Lung (tissue), 12 donors: ENCODE measurements around the gene BMP10. TPM values are rescaled to one million over a fixed set of nuclear protein-coding genes. Genes with fewer than 3 reads are reported as not detected.

ENCODE experiments used
- ATAC-seq: fragments of 200-7000 bp; cut with Tn5 transposase; one replicate; pipeline ENCODE4 v1.9.1; 2020; ENCODE audit warnings: moderate number of reproducible peaks; ENCODE audit not compliant: insufficient read depth, low FRiP score
- DNase-seq, 3 donors: peaks; one replicate each; pipeline ENCODE4 v3.0.0-alpha.2; 2013 to 2017
- H3K27ac ChIP-seq, 2 donors: one replicate each; pipeline ENCODE4 v1.5.1; 2013; ENCODE audit warnings: mild to moderate bottlenecking in 2 of 2, moderate library complexity in 2 of 2, control low read depth in 1 of 2, inconsistent platforms in 1 of 2, low read depth in 1 of 2, low read length in 1 of 2
- H3K27me3 ChIP-seq, 3 donors: one replicate each; pipeline ENCODE4 v1.5.1; 2013; ENCODE audit warnings: low read length in 2 of 3; ENCODE audit not compliant: control insufficient read depth in 3 of 3, insufficient read depth in 3 of 3
- H3K36me3 ChIP-seq, 4 donors: one replicate each; pipeline ENCODE4 v1.5.1; 2013; ENCODE audit warnings: low read length in 4 of 4, mild to moderate bottlenecking in 1 of 4, moderate library complexity in 1 of 4; ENCODE audit not compliant: control insufficient read depth in 4 of 4, insufficient read depth in 4 of 4
- H3K4me1 ChIP-seq, 5 donors: one replicate each; pipeline ENCODE4 v1.5.1; 2013; ENCODE audit warnings: low read length in 5 of 5, mild to moderate bottlenecking in 2 of 5, moderate library complexity in 1 of 5; ENCODE audit not compliant: control insufficient read depth in 5 of 5, insufficient read depth in 5 of 5
- H3K4me3 ChIP-seq: one replicate; pipeline ENCODE4 v1.5.1; 2013; ENCODE audit warnings: mild to moderate bottlenecking, control low read depth, moderate library complexity
- H3K9ac ChIP-seq, 2 donors: one replicate each; pipeline ENCODE4 v1.5.1; 2013; ENCODE audit warnings: low read length in 2 of 2, control low read depth in 1 of 2; ENCODE audit not compliant: insufficient read depth in 1 of 2
- H3K9me3 ChIP-seq, 4 donors: one replicate each; pipeline ENCODE4 v1.5.1; 2013; ENCODE audit warnings: low read length in 3 of 4, mild to moderate bottlenecking in 1 of 4, moderate library complexity in 1 of 4; ENCODE audit not compliant: control insufficient read depth in 4 of 4, insufficient read depth in 3 of 4
- WGBS, 2 donors: extraction: QIAGEN DNeasy Blood & Tissue Kit; methylation state at CpG; one replicate each; pipeline ENCODE4 v1.1.7; 2013; 5-methylcytosine and 5-hydroxymethylcytosine counted together
- polyA plus RNA-seq, 2 donors: library from polyadenylated mRNA; stranded (reverse); fragments of 200-250 nt; gene quantifications; one replicate each; pipeline ENCODE4 v1.2.1, GENCODE V29; 2013
- total RNA-seq, 2 donors: library from RNA; depleted of rRNA in 1 of 2; stranded (reverse); fragments of >200 nt in 1 of 2; gene quantifications; one replicate each; pipeline ENCODE4 v1.2.1, GENCODE V29; 2014 to 2021
- TF ChIP-seq, protein P1 (sequence below): IDR thresholded peaks from 2 replicates; pipeline ENCODE4 v1.5.1; 2012; ENCODE audit warnings: mild to moderate bottlenecking; ENCODE audit errors: control extremely low read depth, extremely low read depth
- donor health status: control.
- donor health status: control.
- donor health status: Bipolar disorder and iron deficiency.
- donor health status: healthy.
- donor health status: DM: yes; HTN: yes; CAD: no.

BMP10 gene
- total and polyA plus RNA-seq, 4 donors, result 0.31 TPM; not detected in 3

DNA sequence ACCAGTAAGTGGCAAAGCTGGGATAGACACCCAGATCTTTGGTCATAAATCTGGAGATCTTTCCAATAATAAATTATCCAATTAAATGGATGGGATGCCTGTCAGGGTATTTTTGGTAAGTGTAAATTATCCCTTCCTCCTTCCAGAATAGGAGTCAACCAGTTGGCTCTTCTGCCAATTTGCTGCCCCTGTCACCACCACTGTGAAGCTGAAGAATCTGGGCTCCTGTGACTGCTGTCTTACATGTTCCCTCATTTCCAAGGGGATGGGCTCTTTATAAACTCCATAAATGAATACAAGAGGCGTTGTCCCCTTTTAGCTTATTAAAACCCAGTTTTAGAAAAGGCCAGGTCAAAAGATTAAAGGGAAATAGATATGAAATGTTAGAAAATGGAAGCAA, 17.8 kb upstream of the BMP10 start:
- H3K27ac ChIP-seq, result no peak overlapping the region
- H3K9me3 ChIP-seq, result no peaks in the 10 kb centered on the region
- WGBS, 2 donors, result 84 to 93% methylated on average over 1 of the region's 1 CpG
- ATAC-seq, result no peak
- H3K9ac ChIP-seq, result no peak overlapping the region
- DNase-seq, result no peak
- TF ChIP-seq, protein P1, sequence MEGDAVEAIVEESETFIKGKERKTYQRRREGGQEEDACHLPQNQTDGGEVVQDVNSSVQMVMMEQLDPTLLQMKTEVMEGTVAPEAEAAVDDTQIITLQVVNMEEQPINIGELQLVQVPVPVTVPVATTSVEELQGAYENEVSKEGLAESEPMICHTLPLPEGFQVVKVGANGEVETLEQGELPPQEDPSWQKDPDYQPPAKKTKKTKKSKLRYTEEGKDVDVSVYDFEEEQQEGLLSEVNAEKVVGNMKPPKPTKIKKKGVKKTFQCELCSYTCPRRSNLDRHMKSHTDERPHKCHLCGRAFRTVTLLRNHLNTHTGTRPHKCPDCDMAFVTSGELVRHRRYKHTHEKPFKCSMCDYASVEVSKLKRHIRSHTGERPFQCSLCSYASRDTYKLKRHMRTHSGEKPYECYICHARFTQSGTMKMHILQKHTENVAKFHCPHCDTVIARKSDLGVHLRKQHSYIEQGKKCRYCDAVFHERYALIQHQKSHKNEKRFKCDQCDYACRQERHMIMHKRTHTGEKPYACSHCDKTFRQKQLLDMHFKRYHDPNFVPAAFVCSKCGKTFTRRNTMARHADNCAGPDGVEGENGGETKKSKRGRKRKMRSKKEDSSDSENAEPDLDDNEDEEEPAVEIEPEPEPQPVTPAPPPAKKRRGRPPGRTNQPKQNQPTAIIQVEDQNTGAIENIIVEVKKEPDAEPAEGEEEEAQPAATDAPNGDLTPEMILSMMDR, result no peak
- no peaks in the 10 kb centered on the region for H3K36me3 ChIP-seq
- no peak overlapping the region for H3K4me3 ChIP-seq
- no peaks in the 10 kb centered on the region for H3K27me3 ChIP-seq
- peaks cover 0 to 8% (median 0%) of the 10 kb centered on the region in 5 donors for H3K4me1 ChIP-seq

DNA sequence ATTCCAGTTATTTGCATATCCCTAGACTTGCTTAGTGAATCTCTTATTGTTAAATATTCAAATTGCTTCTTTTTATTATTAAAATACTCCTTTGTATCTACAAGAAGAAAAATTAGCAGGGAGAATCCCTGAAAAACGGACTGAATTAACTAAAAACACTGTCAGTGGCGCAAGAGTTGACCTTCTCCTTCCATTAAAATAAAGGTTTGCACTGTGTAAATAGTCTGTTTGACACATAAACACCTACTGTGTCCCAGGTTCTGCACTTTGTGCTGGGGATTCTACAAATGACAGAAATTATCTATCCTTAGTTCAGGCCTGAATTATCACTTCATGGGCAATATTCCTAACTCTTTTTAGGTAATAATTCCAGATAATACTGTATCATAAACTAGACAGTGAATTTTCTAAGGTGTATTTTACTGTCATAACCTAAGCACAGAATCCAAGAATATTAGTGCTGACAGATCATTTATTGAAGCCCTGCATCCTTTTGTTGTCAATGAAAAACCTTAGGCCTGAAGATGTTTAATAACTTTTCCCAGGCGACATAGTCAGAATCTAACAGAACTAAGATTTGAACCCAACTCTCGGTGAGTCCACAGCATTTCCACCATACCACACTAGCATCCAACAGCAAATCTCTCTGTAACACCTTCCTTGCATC, 17.0 kb upstream of the BMP10 start:
- no peak for ATAC-seq
- WGBS, 2 donors, result 93 to 96% methylated on average over 4 of the region's 4 CpGs
- H3K27ac ChIP-seq, result no peak overlapping the region

DNA sequence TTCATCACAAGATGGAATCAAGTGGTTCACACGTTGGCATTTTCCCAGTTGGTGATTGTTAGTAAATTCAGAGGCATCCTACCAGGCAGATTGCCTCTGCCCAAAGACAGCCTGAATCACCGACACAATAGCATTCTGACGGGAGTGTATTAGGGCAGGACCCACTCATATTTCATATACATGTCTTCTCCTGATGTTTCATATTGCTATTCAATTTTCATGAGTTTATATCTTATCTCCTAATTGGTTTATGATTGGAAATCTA, 14.5 kb upstream of the BMP10 start:
- TF ChIP-seq, protein P1, result no peak
- 73 to 84% methylated on average over 3 of the region's 3 CpGs for WGBS, 2 donors
- Histone ChIP-seq H3K9me3 (no peaks in the 10 kb centered on the region), H3K27me3 (no peaks in the 10 kb centered on the region), H3K36me3 (no peaks in the 10 kb centered on the region), H3K4me3 (no peak overlapping the region), H3K4me1 (peaks cover 0 to 8% (median 0%) of the 10 kb centered on the region in 5 donors), H3K27ac (no peak overlapping the region), H3K9ac (no peak overlapping the region)
- ATAC-seq (no peak), DNase-seq (no peak)

More for the DNA sequence above, 17.0 kb upstream of the BMP10 start:
- TF ChIP-seq, protein P1, result no peak
- no peak overlapping the region for H3K4me3 ChIP-seq
- no peak overlapping the region for H3K9ac ChIP-seq
- H3K36me3 ChIP-seq, result no peaks in the 10 kb centered on the region
- H3K4me1 ChIP-seq, result peaks cover 0 to 8% (median 0%) of the 10 kb centered on the region in 5 donors
- H3K9me3 ChIP-seq, result no peaks in the 10 kb centered on the region
- DNase-seq, result no peak
- H3K27me3 ChIP-seq, result no peaks in the 10 kb centered on the region
